ENCODE measurements around the gene LYSET.

DNA sequence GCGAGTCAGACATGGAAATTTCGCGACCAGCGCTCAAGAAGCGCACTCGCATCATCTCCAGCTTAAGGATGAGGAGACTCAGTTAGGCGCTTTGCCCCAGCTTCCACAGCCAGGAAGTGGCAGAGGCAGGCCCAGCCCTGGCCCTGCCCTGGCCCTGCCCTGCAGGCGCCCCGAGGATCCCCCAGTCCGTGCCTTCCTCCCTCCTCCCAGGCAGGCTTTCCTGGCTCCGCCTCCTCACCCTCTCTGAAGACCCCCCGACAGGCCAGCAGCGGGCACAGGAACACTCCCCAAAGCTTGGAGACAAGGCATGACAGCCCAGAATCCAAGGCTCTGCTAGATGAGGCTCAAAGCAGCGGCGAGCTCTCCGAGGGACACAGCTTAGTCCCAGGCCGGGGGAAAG is 47.0 kb downstream of the LYSET start:
- TF ChIP-seq, protein P1, sequence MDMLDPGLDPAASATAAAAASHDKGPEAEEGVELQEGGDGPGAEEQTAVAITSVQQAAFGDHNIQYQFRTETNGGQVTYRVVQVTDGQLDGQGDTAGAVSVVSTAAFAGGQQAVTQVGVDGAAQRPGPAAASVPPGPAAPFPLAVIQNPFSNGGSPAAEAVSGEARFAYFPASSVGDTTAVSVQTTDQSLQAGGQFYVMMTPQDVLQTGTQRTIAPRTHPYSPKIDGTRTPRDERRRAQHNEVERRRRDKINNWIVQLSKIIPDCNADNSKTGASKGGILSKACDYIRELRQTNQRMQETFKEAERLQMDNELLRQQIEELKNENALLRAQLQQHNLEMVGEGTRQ (IDR thresholded peaks at IDR 0.05; ENCODE audit: borderline replicate concordance, low read depth, low read length) = no peak
- TF ChIP-seq, protein P2, sequence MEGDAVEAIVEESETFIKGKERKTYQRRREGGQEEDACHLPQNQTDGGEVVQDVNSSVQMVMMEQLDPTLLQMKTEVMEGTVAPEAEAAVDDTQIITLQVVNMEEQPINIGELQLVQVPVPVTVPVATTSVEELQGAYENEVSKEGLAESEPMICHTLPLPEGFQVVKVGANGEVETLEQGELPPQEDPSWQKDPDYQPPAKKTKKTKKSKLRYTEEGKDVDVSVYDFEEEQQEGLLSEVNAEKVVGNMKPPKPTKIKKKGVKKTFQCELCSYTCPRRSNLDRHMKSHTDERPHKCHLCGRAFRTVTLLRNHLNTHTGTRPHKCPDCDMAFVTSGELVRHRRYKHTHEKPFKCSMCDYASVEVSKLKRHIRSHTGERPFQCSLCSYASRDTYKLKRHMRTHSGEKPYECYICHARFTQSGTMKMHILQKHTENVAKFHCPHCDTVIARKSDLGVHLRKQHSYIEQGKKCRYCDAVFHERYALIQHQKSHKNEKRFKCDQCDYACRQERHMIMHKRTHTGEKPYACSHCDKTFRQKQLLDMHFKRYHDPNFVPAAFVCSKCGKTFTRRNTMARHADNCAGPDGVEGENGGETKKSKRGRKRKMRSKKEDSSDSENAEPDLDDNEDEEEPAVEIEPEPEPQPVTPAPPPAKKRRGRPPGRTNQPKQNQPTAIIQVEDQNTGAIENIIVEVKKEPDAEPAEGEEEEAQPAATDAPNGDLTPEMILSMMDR (IDR thresholded peaks at IDR 0.05) = no peak
- no peak for TF ChIP-seq PBX3 (IDR thresholded peaks at IDR 0.05)
- no peak for TF ChIP-seq EZH2phosphoT487 (IDR thresholded peaks at IDR 0.05; ENCODE audit: borderline replicate concordance, low read depth)
- TF ChIP-seq SIN3A (IDR thresholded peaks at IDR 0.05; ENCODE audit: borderline replicate concordance, low read depth, low read length) = no peak
- no peak for TF ChIP-seq POLR2AphosphoS5 (IDR thresholded peaks at IDR 0.05; ENCODE audit: low read depth, low read length)
- TF ChIP-seq TAF1 (IDR thresholded peaks at IDR 0.05; ENCODE audit: borderline replicate concordance, low read depth, low read length) = no peak
- TF ChIP-seq TEAD4 (IDR thresholded peaks at IDR 0.05; ENCODE audit: borderline replicate concordance, insufficient read depth) = no peak
- TF ChIP-seq, protein P3, sequence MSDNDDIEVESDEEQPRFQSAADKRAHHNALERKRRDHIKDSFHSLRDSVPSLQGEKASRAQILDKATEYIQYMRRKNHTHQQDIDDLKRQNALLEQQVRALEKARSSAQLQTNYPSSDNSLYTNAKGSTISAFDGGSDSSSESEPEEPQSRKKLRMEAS (IDR thresholded peaks at IDR 0.05; ENCODE audit: low read depth) = no peak
- TF ChIP-seq JUND (IDR thresholded peaks at IDR 0.05) = no peak
- TF ChIP-seq, protein P4, sequence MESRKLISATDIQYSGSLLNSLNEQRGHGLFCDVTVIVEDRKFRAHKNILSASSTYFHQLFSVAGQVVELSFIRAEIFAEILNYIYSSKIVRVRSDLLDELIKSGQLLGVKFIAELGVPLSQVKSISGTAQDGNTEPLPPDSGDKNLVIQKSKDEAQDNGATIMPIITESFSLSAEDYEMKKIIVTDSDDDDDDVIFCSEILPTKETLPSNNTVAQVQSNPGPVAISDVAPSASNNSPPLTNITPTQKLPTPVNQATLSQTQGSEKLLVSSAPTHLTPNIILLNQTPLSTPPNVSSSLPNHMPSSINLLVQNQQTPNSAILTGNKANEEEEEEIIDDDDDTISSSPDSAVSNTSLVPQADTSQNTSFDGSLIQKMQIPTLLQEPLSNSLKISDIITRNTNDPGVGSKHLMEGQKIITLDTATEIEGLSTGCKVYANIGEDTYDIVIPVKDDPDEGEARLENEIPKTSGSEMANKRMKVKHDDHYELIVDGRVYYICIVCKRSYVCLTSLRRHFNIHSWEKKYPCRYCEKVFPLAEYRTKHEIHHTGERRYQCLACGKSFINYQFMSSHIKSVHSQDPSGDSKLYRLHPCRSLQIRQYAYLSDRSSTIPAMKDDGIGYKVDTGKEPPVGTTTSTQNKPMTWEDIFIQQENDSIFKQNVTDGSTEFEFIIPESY (IDR thresholded peaks at IDR 0.05; ENCODE audit: borderline replicate concordance, low read depth) = no peak
